WI38 (cell line): ENCODE results near the gene ADAMTSL1.

Experiments
- H3K4me3 ChIP-seq: 2 replicates; pipeline ENCODE4 v1.5.1; 2011; ENCODE audit warnings: low read depth, mild to moderate bottlenecking, control low read depth, low read length
- CTCF ChIP-seq: IDR thresholded peaks from 2 replicates; pipeline ENCODE4 v1.5.1; 2012; ENCODE audit warnings: low read depth, mild to moderate bottlenecking, control low read depth, low read length

Gene ADAMTSL1

GRCh38 chr9:18478501-18479361 lies 4.8 kb downstream of the ADAMTSL1 start:
- H3K4me3 ChIP-seq: no peak overlapping the region
- no peak for TF ChIP-seq CTCF

GRCh38 chr9:18479405-18479804 lies 5.5 kb downstream of the ADAMTSL1 start:
- no peak for TF ChIP-seq CTCF

DNA sequence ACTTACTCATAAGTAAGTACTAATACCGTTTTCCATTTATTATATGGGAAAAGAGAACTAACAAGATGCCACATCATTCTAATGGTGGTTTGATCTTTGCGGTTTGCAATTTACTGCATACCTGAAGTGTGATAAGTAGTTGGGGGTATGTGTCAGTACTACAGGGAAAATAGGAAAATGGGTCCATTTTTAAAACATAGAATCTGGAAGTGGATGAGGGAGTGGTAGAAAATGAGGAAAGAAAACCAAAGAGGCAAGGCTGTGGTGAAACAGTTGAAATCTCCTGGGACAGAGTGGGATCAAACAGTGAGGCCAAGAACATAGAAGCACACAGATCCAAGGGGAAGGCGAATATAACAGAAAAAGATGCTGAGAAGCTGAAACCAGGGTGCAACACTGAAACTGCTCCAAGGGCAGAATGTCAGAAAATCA lies 6.7 kb downstream of the ADAMTSL1 start:
- no peak for TF ChIP-seq CTCF

More at GRCh38 chr9:18479405-18479804, 5.5 kb downstream of the ADAMTSL1 start:
- H3K4me3 ChIP-seq: no peak overlapping the region

DNA sequence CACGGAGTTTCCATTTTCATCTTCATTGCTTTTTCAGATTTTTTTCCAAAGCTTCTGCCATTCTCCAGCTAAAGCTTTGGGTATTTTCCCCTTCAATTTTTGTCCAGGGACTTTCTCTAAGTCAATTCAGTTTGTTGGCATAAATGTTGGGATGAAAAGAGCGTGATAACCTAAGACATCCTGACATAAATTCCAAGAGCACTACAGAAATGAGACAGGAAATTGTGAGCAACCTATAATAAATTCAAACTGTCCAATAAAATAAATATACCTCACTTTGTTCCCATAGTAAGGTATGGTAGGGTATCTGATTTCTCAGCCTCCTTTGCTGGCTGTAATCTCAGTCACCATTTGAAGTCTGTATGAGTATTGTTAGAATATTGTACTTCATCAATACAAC lies 8.4 kb downstream of the ADAMTSL1 start:
- TF ChIP-seq CTCF: no peak
- no peak overlapping the region for H3K4me3 ChIP-seq

More for the DNA sequence above, 6.7 kb downstream of the ADAMTSL1 start:
- no peak overlapping the region for H3K4me3 ChIP-seq

DNA sequence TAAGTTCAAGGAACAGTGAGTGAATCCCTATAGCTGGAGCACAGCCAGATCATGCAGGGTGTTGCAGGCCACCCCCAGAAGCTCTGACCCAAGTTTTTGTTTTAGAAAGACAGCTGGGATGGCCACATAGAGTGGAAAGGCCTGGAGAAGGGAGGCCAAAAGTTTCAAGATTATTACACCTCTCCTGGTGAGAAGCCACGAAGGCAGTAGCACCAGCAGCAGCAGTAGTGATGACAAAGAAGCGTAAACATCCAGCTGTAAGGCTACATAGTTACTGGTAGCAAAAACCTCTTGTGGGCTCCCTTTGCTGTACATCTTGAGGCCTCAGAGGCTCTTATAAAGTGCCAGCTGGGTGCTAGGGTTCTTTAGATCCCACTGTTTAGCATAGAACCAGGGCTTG lies 11.8 kb downstream of the ADAMTSL1 start:
- no peak for TF ChIP-seq CTCF

DNA sequence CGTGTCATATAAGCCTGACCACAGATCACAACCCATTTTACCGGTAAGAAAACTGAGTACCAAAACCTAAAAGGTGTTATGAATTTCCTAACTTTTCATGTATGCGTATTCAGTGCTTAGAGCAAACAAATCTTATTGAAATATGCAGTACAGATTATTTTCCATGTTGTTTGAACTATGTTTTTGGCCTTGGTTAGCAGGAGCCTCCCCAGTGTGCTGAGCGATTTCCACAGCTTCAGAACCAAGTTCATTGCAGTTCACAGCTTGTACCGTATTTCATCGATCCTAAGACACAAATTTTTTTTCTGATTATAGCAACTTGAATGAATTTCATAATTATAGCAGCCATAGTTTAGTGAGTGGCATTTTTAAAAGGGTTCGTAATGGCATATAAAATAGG lies 13.7 kb downstream of the ADAMTSL1 start:
- TF ChIP-seq CTCF: no peak
- H3K4me3 ChIP-seq: no peak overlapping the region

More for the DNA sequence above, 11.8 kb downstream of the ADAMTSL1 start:
- H3K4me3 ChIP-seq: no peak overlapping the region

GRCh38 chr9:18488886-18489285 lies 14.9 kb downstream of the ADAMTSL1 start:
- no peak for TF ChIP-seq CTCF
- H3K4me3 ChIP-seq: no peak overlapping the region
